K562 (cell line): Measurements from ENCODE around the gene SIRT7. TPM values are rescaled to one million over a fixed set of nuclear protein-coding genes. Genes with fewer than 3 reads are reported as not detected.

Source experiments
- BRCA1 ChIP-seq, 2 experiments: fragments of 450-650 bp in 1 of 2; sonication (generic) in 1 of 2; formaldehyde crosslinking in 1 of 2; IDR thresholded peaks; 2 replicates each; pipeline versions ENCODE4 v1.5.0 to v1.6.1; 2017 to 2020; ENCODE audit warnings: mild to moderate bottlenecking in 1 of 2, missing genetic modification reagents in 1 of 2
- CREM ChIP-seq: IDR thresholded peaks from 2 replicates; pipeline ENCODE4 v1.6.1; 2014; ENCODE audit warnings: antibody characterized with exemption, low read depth
- HMGN3 ChIP-seq: IDR thresholded peaks from 2 replicates; pipeline ENCODE4 v1.6.1; 2011; ENCODE audit warnings: borderline replicate concordance, low read depth, mild to moderate bottlenecking, mixed read lengths, low read length; ENCODE audit not compliant: insufficient read length; ENCODE audit errors: extremely low read depth
- MCM2 ChIP-seq: fragments of 450-650 bp; IDR thresholded peaks from 2 replicates; pipeline ENCODE4 v1.6.1; 2017; ENCODE audit warnings: low read depth, mild to moderate bottlenecking
- PHTF2 ChIP-seq: fragments of 250-450 bp; sonication (Bioruptor Pico); IDR thresholded peaks from 2 replicates; pipeline ENCODE4 v1.5.0; 2021; ENCODE audit warnings: mild to moderate bottlenecking
- PML ChIP-seq: IDR thresholded peaks from 2 replicates; pipeline ENCODE4 v1.6.1; 2012; ENCODE audit warnings: low read length, inconsistent platforms
- RCOR1 ChIP-seq, 2 experiments: IDR thresholded peaks; 2 replicates each; pipeline ENCODE4 v1.6.1; 2012; ENCODE audit warnings: low read depth in 2 of 2, low read length in 2 of 2, borderline replicate concordance in 1 of 2, improper control_type of control experiment in 1 of 2
- STAT5A ChIP-seq: IDR thresholded peaks from 2 replicates; pipeline ENCODE4 v1.6.1; 2012; ENCODE audit warnings: low read length, inconsistent platforms, borderline replicate concordance
- SUPT5H ChIP-seq: fragments of 450-650 bp; IDR thresholded peaks from 2 replicates; pipeline ENCODE4 v1.6.1; 2016
- THRB ChIP-seq: fragments of 450-650 bp; formaldehyde crosslinking; conservative IDR thresholded peaks from 2 replicates; pipeline ENCODE4 v1.4.0; 2022; ENCODE audit warnings: mild to moderate bottlenecking, missing genetic modification characterization
- ZBTB17 ChIP-seq: fragments of 450-650 bp; formaldehyde crosslinking; IDR thresholded peaks from 2 replicates; pipeline ENCODE4 v1.4.0; 2020; ENCODE audit warnings: mild to moderate bottlenecking
- ZFPM2 ChIP-seq: fragments of 250-450 bp; sonication (Bioruptor Pico); IDR thresholded peaks from 2 replicates; pipeline ENCODE4 v1.5.1; 2022; ENCODE audit warnings: mild to moderate bottlenecking
- polyA plus RNA-seq, 8 experiments: library from polyadenylated mRNA; depleted of rRNA in 4 of 8; stranded (reverse) in 5 of 8; unstranded in 3 of 8; fragments of >200 nt; fragmentation: Nextera tagmentation in 2 of 8; fragmentation: Illumina TruSeq in 1 of 8; extraction: Ambion mirVana in 2 of 8; extraction: Trizol in 1 of 8; gene quantifications; 2 replicates each; pipeline versions ENCODE4 v1.2.1 to v1.2.3, GENCODE V29; 2011 to 2014; ENCODE audit warnings: inconsistent platforms in 1 of 8, missing spikeins in 1 of 8
- total RNA-seq, 7 experiments: library from RNA; depleted of rRNA in 6 of 7; stranded (reverse); fragments of >200 nt in 6 of 7; fragmentation: Illumina TruSeq in 2 of 7; extraction: Trizol in 2 of 7; gene quantifications; 2 replicates each; pipeline versions ENCODE4 v1.2.1 to v1.2.3, GENCODE V29; 2011 to 2021; ENCODE audit warnings: low replicate concordance in 1 of 7
- TF ChIP-seq, protein P1 (sequence below): IDR thresholded peaks from 3 replicates; pipeline ENCODE4 v1.6.1; 2011; ENCODE audit warnings: borderline replicate concordance, mild to moderate bottlenecking; ENCODE audit not compliant: insufficient read length, insufficient read depth
- TF ChIP-seq, protein P2 (sequence below), 2 experiments: fragments of 450-650 bp in 1 of 2; sonication (generic) in 1 of 2; formaldehyde crosslinking; conservative IDR thresholded peaks; 2 replicates each; pipeline versions ENCODE4 v1.4.0 to v1.8.1; 2020 to 2022; ENCODE audit warnings: mild to moderate bottlenecking in 1 of 2, missing genetic modification reagents in 1 of 2
- TF ChIP-seq, protein P3 (sequence below), 2 experiments: IDR thresholded peaks; 2 replicates each; pipeline ENCODE4 v1.6.1; 2011; ENCODE audit warnings: borderline replicate concordance in 1 of 2, control low read depth in 1 of 2, low read depth in 1 of 2, low read length in 1 of 2, mild to moderate bottlenecking in 1 of 2, mixed read lengths in 1 of 2, moderate library complexity in 1 of 2; ENCODE audit not compliant: insufficient read depth in 1 of 2, insufficient read length in 1 of 2, poor library complexity in 1 of 2, severe bottlenecking in 1 of 2; ENCODE audit errors: extremely low read depth in 1 of 2
- TF ChIP-seq, protein P4 (sequence below), 2 experiments: fragments of 150-350 bp in 1 of 2; IDR thresholded peaks; 2 replicates each; pipeline ENCODE4 v1.6.1; 2012 to 2016; ENCODE audit warnings: low read depth in 2 of 2, low read length in 2 of 2, mild to moderate bottlenecking in 1 of 2, moderate library complexity in 1 of 2

The SIRT7 gene
- total and polyA plus RNA-seq, 9 of the 15 experiments (the other 6 are each of a cell fraction or from before 2014, with no cell fraction given) = 1.6 to 54.8 (median 20.3) TPM

GRCh38 chr17:81867170-81867990, 50.6 kb downstream of the SIRT7 start (continued):
- TF ChIP-seq, protein P1, sequence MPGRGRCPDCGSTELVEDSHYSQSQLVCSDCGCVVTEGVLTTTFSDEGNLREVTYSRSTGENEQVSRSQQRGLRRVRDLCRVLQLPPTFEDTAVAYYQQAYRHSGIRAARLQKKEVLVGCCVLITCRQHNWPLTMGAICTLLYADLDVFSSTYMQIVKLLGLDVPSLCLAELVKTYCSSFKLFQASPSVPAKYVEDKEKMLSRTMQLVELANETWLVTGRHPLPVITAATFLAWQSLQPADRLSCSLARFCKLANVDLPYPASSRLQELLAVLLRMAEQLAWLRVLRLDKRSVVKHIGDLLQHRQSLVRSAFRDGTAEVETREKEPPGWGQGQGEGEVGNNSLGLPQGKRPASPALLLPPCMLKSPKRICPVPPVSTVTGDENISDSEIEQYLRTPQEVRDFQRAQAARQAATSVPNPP = no peak
- TF ChIP-seq STAT5A (no peak), PML (peak; percentile 41), THRB (CRISPR knock-in tag) (no peak; the same call in 1 of the 2 replicates), MCM2 (no peak), HMGN3 (peak; percentile 80), PHTF2 (CRISPR knock-in tag) (peak; percentile 48; the same call in 1 of the 2 replicates), RCOR1 (IDR thresholded peaks at IDR 0.05; ENCODE audit: borderline replicate concordance in 1 of 2, low read depth in 2 of 2, low read length in 2 of 2) (no peak), ZFPM2 (CRISPR knock-in tag) (peak; percentile 3; the same call in 1 of the 2 replicates), SUPT5H (peak; percentile 88), CREM (0 out of 2 replicates have a peak, but pooled peaks have one; percentile 13), BRCA1 (IDR thresholded peaks at IDR 0.05) (no peak), BRCA1 (CRISPR knock-in tag; IDR thresholded peaks at IDR 0.05) (no peak), ZBTB17 (CRISPR knock-in tag) (peak; percentile 59; the same call in 1 of the 2 replicates)
- TF ChIP-seq, protein P2, sequence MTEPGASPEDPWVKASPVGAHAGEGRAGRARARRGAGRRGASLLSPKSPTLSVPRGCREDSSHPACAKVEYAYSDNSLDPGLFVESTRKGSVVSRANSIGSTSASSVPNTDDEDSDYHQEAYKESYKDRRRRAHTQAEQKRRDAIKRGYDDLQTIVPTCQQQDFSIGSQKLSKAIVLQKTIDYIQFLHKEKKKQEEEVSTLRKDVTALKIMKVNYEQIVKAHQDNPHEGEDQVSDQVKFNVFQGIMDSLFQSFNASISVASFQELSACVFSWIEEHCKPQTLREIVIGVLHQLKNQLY (CRISPR knock-in tag; conservative IDR thresholded peaks at IDR 0.05) = 0 out of 4 replicates have a peak, but pooled peaks of 1 of the 2 experiments have one; percentile 53
- TF ChIP-seq, protein P3, sequence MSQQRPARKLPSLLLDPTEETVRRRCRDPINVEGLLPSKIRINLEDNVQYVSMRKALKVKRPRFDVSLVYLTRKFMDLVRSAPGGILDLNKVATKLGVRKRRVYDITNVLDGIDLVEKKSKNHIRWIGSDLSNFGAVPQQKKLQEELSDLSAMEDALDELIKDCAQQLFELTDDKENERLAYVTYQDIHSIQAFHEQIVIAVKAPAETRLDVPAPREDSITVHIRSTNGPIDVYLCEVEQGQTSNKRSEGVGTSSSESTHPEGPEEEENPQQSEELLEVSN (IDR thresholded peaks at IDR 0.05; ENCODE audit: borderline replicate concordance in 1 of 2, extremely low read depth in 1 of 2, insufficient read depth in 1 of 2, insufficient read length in 1 of 2, low read depth in 1 of 2, low read length in 1 of 2, poor library complexity in 1 of 2, severe bottlenecking in 1 of 2) = peak in 1 of 2 experiments; percentile 19
- TF ChIP-seq, protein P4, sequence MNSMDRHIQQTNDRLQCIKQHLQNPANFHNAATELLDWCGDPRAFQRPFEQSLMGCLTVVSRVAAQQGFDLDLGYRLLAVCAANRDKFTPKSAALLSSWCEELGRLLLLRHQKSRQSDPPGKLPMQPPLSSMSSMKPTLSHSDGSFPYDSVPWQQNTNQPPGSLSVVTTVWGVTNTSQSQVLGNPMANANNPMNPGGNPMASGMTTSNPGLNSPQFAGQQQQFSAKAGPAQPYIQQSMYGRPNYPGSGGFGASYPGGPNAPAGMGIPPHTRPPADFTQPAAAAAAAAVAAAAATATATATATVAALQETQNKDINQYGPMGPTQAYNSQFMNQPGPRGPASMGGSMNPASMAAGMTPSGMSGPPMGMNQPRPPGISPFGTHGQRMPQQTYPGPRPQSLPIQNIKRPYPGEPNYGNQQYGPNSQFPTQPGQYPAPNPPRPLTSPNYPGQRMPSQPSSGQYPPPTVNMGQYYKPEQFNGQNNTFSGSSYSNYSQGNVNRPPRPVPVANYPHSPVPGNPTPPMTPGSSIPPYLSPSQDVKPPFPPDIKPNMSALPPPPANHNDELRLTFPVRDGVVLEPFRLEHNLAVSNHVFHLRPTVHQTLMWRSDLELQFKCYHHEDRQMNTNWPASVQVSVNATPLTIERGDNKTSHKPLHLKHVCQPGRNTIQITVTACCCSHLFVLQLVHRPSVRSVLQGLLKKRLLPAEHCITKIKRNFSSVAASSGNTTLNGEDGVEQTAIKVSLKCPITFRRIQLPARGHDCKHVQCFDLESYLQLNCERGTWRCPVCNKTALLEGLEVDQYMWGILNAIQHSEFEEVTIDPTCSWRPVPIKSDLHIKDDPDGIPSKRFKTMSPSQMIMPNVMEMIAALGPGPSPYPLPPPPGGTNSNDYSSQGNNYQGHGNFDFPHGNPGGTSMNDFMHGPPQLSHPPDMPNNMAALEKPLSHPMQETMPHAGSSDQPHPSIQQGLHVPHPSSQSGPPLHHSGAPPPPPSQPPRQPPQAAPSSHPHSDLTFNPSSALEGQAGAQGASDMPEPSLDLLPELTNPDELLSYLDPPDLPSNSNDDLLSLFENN (IDR thresholded peaks at IDR 0.05; ENCODE audit: low read depth in 2 of 2, low read length in 2 of 2) = no peak
